ENCODE data around the gene TSPAN6.

GRCh38 chrX:100663642-100664041 lies 27.0 kb upstream of the TSPAN6 start:
- TF ChIP-seq CTCF (IDR thresholded peaks at IDR 0.05) (no peak), POLR2A (IDR thresholded peaks at IDR 0.05) (no peak), EP300 (IDR thresholded peaks at IDR 0.05) (no peak)
